Measurements from ENCODE around the gene CDC25B. TPM values are rescaled to one million over a fixed set of nuclear protein-coding genes. Genes with fewer than 3 reads are reported as not detected.

Gene CDC25B
- total and polyA plus RNA-seq, 2 of the 13 experiments (the other 11 are each of a cell fraction or from before 2014, with no cell fraction given): 14.5 to 19.4 TPM

DNA sequence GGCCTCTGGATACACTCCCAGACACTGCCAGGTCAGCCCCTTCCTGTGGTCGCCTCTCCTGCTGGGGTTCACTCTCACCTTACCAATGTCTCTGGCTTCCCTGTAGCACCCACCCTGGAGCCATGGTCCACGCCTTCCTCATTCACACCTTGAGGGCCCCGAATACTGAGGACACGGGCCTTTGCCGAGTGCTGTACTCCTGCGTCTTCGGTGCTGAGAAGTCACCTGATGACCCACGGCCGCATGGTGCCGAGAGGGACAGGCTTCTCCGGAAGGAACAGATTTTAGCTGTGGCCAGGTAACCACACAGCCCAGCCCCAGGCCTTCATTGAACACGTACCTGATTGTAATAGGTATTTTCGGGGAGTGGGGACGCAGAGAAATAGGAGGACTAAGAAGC, 25.9 kb downstream of the CDC25B start:
- Histone ChIP-seq H3K9me3 (ENCODE audit: low read length) (no peaks in the 10 kb centered on the region), H3K27me3 (ENCODE audit: control insufficient read depth in 1 of 2, insufficient read depth in 2 of 2, low read length in 2 of 2) (no peaks in the 10 kb centered on the region; a peak in 1 of 5 replicates), H2AFZ (ENCODE audit: low read length) (no peak overlapping the region), H3K9ac (ENCODE audit: insufficient read depth, low read depth, low read length) (peak overlapping the region; percentile 99; the same call in 1 of the 2 replicates), H3K4me1 (ENCODE audit: insufficient read depth, low read length) (peaks cover 32% of the 10 kb centered on the region), H3K27ac (ENCODE audit: extremely low read length, insufficient read depth, low read length) (no peak overlapping the region), H3K4me3 (replicated peaks in 1 of 3; ENCODE audit: insufficient read depth in 1 of 3, low read depth in 2 of 3, low read length in 3 of 3) (no peak overlapping the region), H4K20me1 (ENCODE audit: insufficient read depth, low read length) (no peaks in the 10 kb centered on the region), H3K79me2 (ENCODE audit: insufficient read depth, low read length) (peaks cover 12% of the 10 kb centered on the region), H3K4me2 (ENCODE audit: low read depth, low read length) (0 out of 2 replicates have a peak overlapping the region, but pooled peaks have one; percentile 87), H3K36me3 (replicated peaks in 1 of 2; ENCODE audit: control insufficient read depth in 1 of 2, insufficient read depth in 2 of 2, low read length in 2 of 2) (peaks cover 9 to 23% of the 10 kb centered on the region in 2 experiments)
- 97% methylated on average over 14 of the region's 14 CpGs for WGBS (ENCODE audit: low lambda C conversion rate)
- FAIRE-seq: no peak
- no TSS peak for BruUV-seq (replicated peaks)
- intact Hi-C loops (cut with micrococcal nuclease; ENCODE audit: unreplicated experiment): loop anchor here (2.0 kb wide), 1 partner anchor 67 kb away; the partner anchor contains the start of gene PANK2
- TF ChIP-seq ZNF75D (CRISPR knock-in tag; IDR thresholded peaks at IDR 0.05; ENCODE audit: borderline replicate concordance) (0 out of 2 replicates have a peak, but pooled peaks have one; percentile 36), ZFP37 (CRISPR knock-in tag; IDR thresholded peaks at IDR 0.05; ENCODE audit: borderline replicate concordance) (no peak), E2F5 (CRISPR knock-in tag; conservative IDR thresholded peaks at IDR 0.05) (0 out of 2 replicates have a peak, but pooled peaks have one; percentile 30)
- in situ Hi-C loops (cut with HindIII; ENCODE audit: extremely low pct_ligation_motif_present, low pct_unique_long_range_greater_than_20kb): no loop called here
- DNase-seq (ENCODE audit: low spot score): no peak
- no peak for ATAC-seq
- CTCF ChIA-PET (ENCODE audit: low intra/inter-chr PET ratio, low total read pairs): no interaction called here
- POLR2A ChIA-PET: interaction anchor here (2.0 to 4.8 kb wide), 4 partner anchors 10 to 54 kb away, joined by 9 to 134 read pairs (median 32); partner anchors contain the start of genes ADISSP, CENPB and SPEF1

- ChIA-PET POLR2A (no interaction called here), CTCF (ENCODE audit: low intra/inter-chr PET ratio, low total read pairs) (no interaction called here)
- Histone ChIP-seq H2AFZ (ENCODE audit: low read length) (no peak overlapping the region), H3K36me3 (replicated peaks in 1 of 2; ENCODE audit: control insufficient read depth in 1 of 2, insufficient read depth in 2 of 2, low read length in 2 of 2) (peaks cover 9 to 23% of the 10 kb centered on the region in 2 experiments), H3K9me3 (ENCODE audit: low read length) (no peaks in the 10 kb centered on the region), H3K27ac (ENCODE audit: extremely low read length, insufficient read depth, low read length) (no peak overlapping the region), H3K4me1 (ENCODE audit: insufficient read depth, low read length) (peaks cover 20% of the 10 kb centered on the region), H3K79me2 (ENCODE audit: insufficient read depth, low read length) (peaks cover 12% of the 10 kb centered on the region), H3K27me3 (ENCODE audit: control insufficient read depth in 1 of 2, insufficient read depth in 2 of 2, low read length in 2 of 2) (no peaks in the 10 kb centered on the region; a peak in 1 of 5 replicates), H3K4me3 (replicated peaks in 1 of 3; ENCODE audit: insufficient read depth in 1 of 3, low read depth in 2 of 3, low read length in 3 of 3) (no peak overlapping the region), H3K9ac (ENCODE audit: insufficient read depth, low read depth, low read length) (no peak overlapping the region), H4K20me1 (ENCODE audit: insufficient read depth, low read length) (no peaks in the 10 kb centered on the region), H3K4me2 (ENCODE audit: low read depth, low read length) (no peak overlapping the region)
- BruUV-seq (replicated peaks): no TSS peak
- TF ChIP-seq, protein P1, sequence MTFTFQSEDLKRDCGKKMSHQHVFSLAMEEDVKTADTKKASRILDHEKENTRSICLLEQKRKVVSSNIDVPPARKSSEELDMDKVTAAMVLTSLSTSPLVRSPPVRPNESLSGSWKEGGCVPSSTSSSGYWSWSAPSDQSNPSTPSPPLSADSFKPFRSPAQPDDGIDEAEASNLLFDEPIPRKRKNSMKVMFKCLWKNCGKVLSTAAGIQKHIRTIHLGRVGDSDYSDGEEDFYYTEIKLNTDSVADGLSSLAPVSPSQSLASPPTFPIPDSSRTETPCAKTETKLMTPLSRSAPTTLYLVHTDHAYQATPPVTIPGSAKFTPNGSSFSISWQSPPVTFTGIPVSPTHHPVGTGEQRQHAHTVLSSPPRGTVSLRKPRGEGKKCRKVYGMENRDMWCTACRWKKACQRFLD (CRISPR knock-in tag; IDR thresholded peaks at IDR 0.05; ENCODE audit: borderline replicate concordance): no peak
- peak; percentile 63 for TF ChIP-seq RBFOX2 (IDR thresholded peaks at IDR 0.05; ENCODE audit: low read depth, low read length)
- TF ChIP-seq AGO2 (optimal IDR thresholded peaks at IDR 0.05; ENCODE audit: low read depth, low read length): peak; percentile 53
- FAIRE-seq (no peak), DNase-seq (ENCODE audit: low spot score) (no peak), ATAC-seq (no peak)
- in situ Hi-C loops (cut with HindIII; ENCODE audit: extremely low pct_ligation_motif_present, low pct_unique_long_range_greater_than_20kb) (no loop called here), intact Hi-C loops (cut with micrococcal nuclease; ENCODE audit: unreplicated experiment) (no loop called here)
- 96% methylated on average over 13 of the region's 20 CpGs for WGBS (ENCODE audit: low lambda C conversion rate)
Observed at GRCh38 chr20:3823881-3824280, 27.8 kb downstream of the CDC25B start.

Data from HepG2 (cell line).